A549 (cell line): Measurements from ENCODE around the gene LPIN2.

Source experiments
- CTCF ChIP-seq: fragments of >200 bp; sonication (Bioruptor Twin); formaldehyde crosslinking; IDR thresholded peaks from 3 replicates; pipeline ENCODE4 v1.5.1; 2016
- POLR2A ChIP-seq: IDR thresholded peaks from 2 replicates; pipeline ENCODE4 v1.6.1; 2012; ENCODE audit warnings: mild to moderate bottlenecking, low read length
- POLR2AphosphoS2 ChIP-seq: conservative IDR thresholded peaks from 2 replicates; pipeline ENCODE4 v1.6.1; 2012; ENCODE audit warnings: low read length, improper control_type of control experiment, inconsistent platforms
- RNF2 ChIP-seq: fragments of 200-600 bp; sonication (generic); IDR thresholded peaks from 2 replicates; pipeline ENCODE4 v1.6.1; 2016; ENCODE audit warnings: low read depth, mild to moderate bottlenecking, antibody characterized with exemption, moderate library complexity, borderline replicate concordance
- ZC3H11A ChIP-seq: fragments of 450-650 bp; IDR thresholded peaks from 2 replicates; pipeline ENCODE4 v1.6.1; 2014; ENCODE audit warnings: antibody characterized with exemption, mild to moderate bottlenecking

- TF ChIP-seq POLR2A (no peak), POLR2AphosphoS2 (no peak), CTCF (no peak), ZC3H11A (no peak), RNF2 (no peak)
Observed at GRCh38 chr18:3061581-3062312, 48.8 kb upstream of the LPIN2 start.
